Common myeloid progenitor, CD34-positive (primary cell): ENCODE data around the gene FLNB.

Source experiments
- CTCF ChIA-PET: fragments of 350-600 bp; sonication (Branson Sonifier 250); formaldehyde crosslinking; loops from one replicate; lab custom pipeline; 2021; ENCODE audit warnings: antibody characterized with exemption; lab: Charles Lee
- POLR2A ChIA-PET: fragments of 350-600 bp; sonication (Branson Sonifier 250); formaldehyde crosslinking; loops from one replicate; lab custom pipeline; 2021; ENCODE audit warnings: antibody characterized with exemption; lab: Charles Lee
- DNase-seq, 3 donors: peaks; one replicate each; pipeline versions ENCODE4 v3.0.0 to v3.0.0-alpha.2; 2013
- H3K27ac ChIP-seq, 2 experiments: 1 replicate in 1 of 2; 2 replicates in 1 of 2; pipeline ENCODE4 v1.7.0; 2013; ENCODE audit warnings: inconsistent platforms in 2 of 2, low read length in 2 of 2, mild to moderate bottlenecking in 2 of 2, low read depth in 1 of 2, moderate library complexity in 1 of 2; ENCODE audit not compliant: severe bottlenecking in 2 of 2, insufficient read depth in 1 of 2, poor library complexity in 1 of 2
- H3K27me3 ChIP-seq, 5 experiments: replicated peaks in 2 of 5; 1 replicate in 3 of 5; 2 replicates in 2 of 5; pipeline versions ENCODE4 v1.6.1 to v1.7.0; 2013; ENCODE audit warnings: low read length in 4 of 5, mild to moderate bottlenecking in 2 of 5, moderate library complexity in 2 of 5, inconsistent platforms in 1 of 5; ENCODE audit not compliant: insufficient read depth in 5 of 5, control insufficient read depth in 4 of 5
- H3K36me3 ChIP-seq, 4 experiments: 1 replicate in 2 of 4; 2 replicates in 2 of 4; pipeline versions ENCODE4 v1.6.1 to v1.7.0; 2013; ENCODE audit warnings: low read length in 3 of 4, control low read depth in 1 of 4, mild to moderate bottlenecking in 1 of 4; ENCODE audit not compliant: control insufficient read depth in 4 of 4, insufficient read depth in 4 of 4
- H3K4me1 ChIP-seq, 4 experiments: 1 replicate in 3 of 4; 2 replicates in 1 of 4; pipeline versions ENCODE4 v1.6.1 to v1.7.1; 2013; ENCODE audit warnings: low read length in 3 of 4, mild to moderate bottlenecking in 3 of 4, control low read depth in 1 of 4, inconsistent platforms in 1 of 4, moderate library complexity in 1 of 4; ENCODE audit not compliant: control insufficient read depth in 4 of 4, insufficient read depth in 4 of 4; ENCODE audit errors: control extremely low read depth in 1 of 4
- H3K4me3 ChIP-seq, 7 experiments: 1 replicate in 4 of 7; 2 replicates in 3 of 7; pipeline versions ENCODE4 v1.5.1 to v1.7.0; 2013; ENCODE audit warnings: mild to moderate bottlenecking in 7 of 7, low read length in 6 of 7, moderate library complexity in 6 of 7, inconsistent platforms in 2 of 7, low read depth in 2 of 7, control low read depth in 1 of 7; ENCODE audit not compliant: insufficient read depth in 4 of 7, control insufficient read depth in 1 of 7; ENCODE audit errors: extremely low read depth in 1 of 7
- H3K9me3 ChIP-seq, 5 experiments: 1 replicate in 4 of 5; 2 replicates in 1 of 5; pipeline versions ENCODE4 v1.6.1 to v1.7.1; 2013; ENCODE audit warnings: low read length in 4 of 5, mild to moderate bottlenecking in 2 of 5, inconsistent platforms in 1 of 5, low read depth in 1 of 5, moderate library complexity in 1 of 5; ENCODE audit not compliant: control insufficient read depth in 4 of 5, insufficient read depth in 2 of 5; ENCODE audit errors: control extremely low read depth in 1 of 5
- WGBS: methylation state at CpG from one replicate; pipeline ENCODE4 v1.1.5; 2013; ENCODE audit not compliant: insufficient coverage; 5-methylcytosine and 5-hydroxymethylcytosine counted together

The FLNB gene

GRCh38 chr3:58001086-58001467, 7.1 kb upstream of the FLNB start:
- H3K4me3 ChIP-seq: no peak overlapping the region
- H3K27me3 ChIP-seq: no peaks in the 10 kb centered on the region
- no peak for DNase-seq
- H3K4me1 ChIP-seq: peaks cover 0 to 9% (median 5%) of the 10 kb centered on the region in 4 experiments
- H3K36me3 ChIP-seq: no peaks in the 10 kb centered on the region
- POLR2A ChIA-PET: no interaction called here
- CTCF ChIA-PET: interaction anchor here (0.9 to 1.0 kb wide), 2 partner anchors 19 to 23 kb away, joined by 3 to 4 read pairs; no protein-coding TSS in a partner anchor
- H3K27ac ChIP-seq: no peak overlapping the region
- 100% methylated on average over 3 of the region's 3 CpGs for WGBS
- H3K9me3 ChIP-seq: no peaks in the 10 kb centered on the region

GRCh38 chr3:58001979-58002378, 6.2 kb upstream of the FLNB start:
- Histone ChIP-seq H3K4me3 (no peak overlapping the region), H3K27me3 (no peaks in the 10 kb centered on the region), H3K4me1 (peaks cover 0 to 9% (median 5%) of the 10 kb centered on the region in 4 experiments), H3K36me3 (no peaks in the 10 kb centered on the region), H3K9me3 (no peaks in the 10 kb centered on the region), H3K27ac (no peak overlapping the region)
- 98% methylated on average over 6 of the region's 7 CpGs for WGBS
- POLR2A ChIA-PET: no interaction called here
- CTCF ChIA-PET: interaction anchor here (0.9 to 1.2 kb wide), 2 partner anchors 20 to 135 kb away, joined by 3 to 4 read pairs; no protein-coding TSS in a partner anchor
- no peak for DNase-seq

- POLR2A ChIA-PET: no interaction called here
- CTCF ChIA-PET: interaction anchor here (1.2 kb wide), 1 partner anchor 175 kb away, joined by 3 read pairs; no protein-coding TSS in a partner anchor
- Histone ChIP-seq H3K9me3 (no peaks in the 10 kb centered on the region), H3K36me3 (no peaks in the 10 kb centered on the region), H3K27me3 (no peaks in the 10 kb centered on the region), H3K27ac (no peak overlapping the region), H3K4me1 (peaks cover 0 to 13% (median 5%) of the 10 kb centered on the region in 4 experiments), H3K4me3 (no peak overlapping the region)
- no peak for DNase-seq
- 79% methylated on average over 5 of the region's 5 CpGs for WGBS
Measured at GRCh38 chr3:58003093-58003492, 5.1 kb upstream of the FLNB start.

GRCh38 chr3:58004973-58005372, 3.2 kb upstream of the FLNB start:
- Histone ChIP-seq H3K4me3 (no peak overlapping the region), H3K36me3 (no peaks in the 10 kb centered on the region), H3K4me1 (peaks cover 4 to 20% (median 16%) of the 10 kb centered on the region in 4 experiments), H3K27ac (no peak overlapping the region), H3K27me3 (no peaks in the 10 kb centered on the region), H3K9me3 (no peaks in the 10 kb centered on the region)
- WGBS: 100% methylated on average over 1 of the region's 6 CpGs
- ChIA-PET CTCF (interaction anchor here (0.7 to 1.8 kb wide), 4 partner anchors 116 to 302 kb away, joined by 3 to 7 read pairs (median 4); partner anchors contain the start of gene HTD2), POLR2A (interaction anchor here (0.6 kb wide), 1 partner anchor 15 kb away, joined by 4 read pairs; no protein-coding TSS in a partner anchor)
- DNase-seq: no peak

GRCh38 chr3:58005669-58006068, 2.6 kb upstream of the FLNB start:
- no peak overlapping the region for H3K27ac ChIP-seq
- DNase-seq: no peak
- H3K36me3 ChIP-seq: no peaks in the 10 kb centered on the region
- POLR2A ChIA-PET: no interaction called here
- H3K27me3 ChIP-seq: no peaks in the 10 kb centered on the region
- no peaks in the 10 kb centered on the region for H3K9me3 ChIP-seq
- H3K4me3 ChIP-seq: no peak overlapping the region
- CTCF ChIA-PET: interaction anchor here (1.1 to 1.7 kb wide), 2 partner anchors 10 to 115 kb away, joined by 3 to 4 read pairs; no protein-coding TSS in a partner anchor
- WGBS: 100% methylated on average over 2 of the region's 2 CpGs
- H3K4me1 ChIP-seq: peaks cover 4 to 23% (median 22%) of the 10 kb centered on the region in 4 experiments

- H3K36me3 ChIP-seq: no peaks in the 10 kb centered on the region
- 80% methylated on average over 5 of the region's 6 CpGs for WGBS
- H3K9me3 ChIP-seq: no peaks in the 10 kb centered on the region
- no peak for DNase-seq
- H3K27ac ChIP-seq: no peak overlapping the region
- peaks cover 4 to 26% (median 22%) of the 10 kb centered on the region in 4 experiments for H3K4me1 ChIP-seq
- POLR2A ChIA-PET: no interaction called here
- CTCF ChIA-PET: interaction anchor here (1.1 to 2.8 kb wide), 4 partner anchors 11 to 169 kb away, joined by 3 to 8 read pairs (median 6); no protein-coding TSS in a partner anchor
- H3K4me3 ChIP-seq: no peak overlapping the region
- H3K27me3 ChIP-seq: no peaks in the 10 kb centered on the region
Measured at GRCh38 chr3:58006661-58007060, 1.6 kb upstream of the FLNB start.

GRCh38 chr3:58009026-58009748, 965 bp downstream of the FLNB start:
- CTCF ChIA-PET: interaction anchor here (0.9 to 2.8 kb wide), 19 partner anchors 8 to 164 kb away, joined by 3 to 18 read pairs (median 4); no protein-coding TSS in a partner anchor
- 7% methylated on average over 32 of the region's 33 CpGs for WGBS
- Histone ChIP-seq H3K27me3 (no peaks in the 10 kb centered on the region), H3K4me1 (peaks cover 4 to 41% (median 28%) of the 10 kb centered on the region in 4 experiments), H3K4me3 (peak overlapping the region; percentile 58 to 100 (median 96)), H3K9me3 (no peaks in the 10 kb centered on the region), H3K27ac (peak overlapping the region in 1 of 2 experiments; percentile 60), H3K36me3 (no peaks in the 10 kb centered on the region)
- POLR2A ChIA-PET: no interaction called here
- DNase-seq: peak in 1 of 3 donors; percentile 30
